ENCODE measurements around the gene ABI3BP. TPM values are rescaled to one million over a fixed set of nuclear protein-coding genes. Genes with fewer than 3 reads are reported as not detected.

ABI3BP gene
- total RNA-seq, 1 experiment from 2014 or later: 0.28 TPM

- no peak overlapping the region for H3K4ac ChIP-seq (ENCODE audit: low read depth, low read length)
- H3K9ac ChIP-seq (ENCODE audit: extremely low read depth, insufficient read length, low read length): no peak overlapping the region
- no peak overlapping the region for H2BK120ac ChIP-seq (ENCODE audit: low read depth, low read length, poor library complexity, severe bottlenecking)
- no peak overlapping the region for H2BK20ac ChIP-seq (ENCODE audit: low read depth, low read length, poor library complexity, severe bottlenecking)
- no CpG with 5 or more reads among the region's 6 CpGs for WGBS (ENCODE audit: extremely low coverage, insufficient read length, low lambda C conversion rate)
- H2BK5ac ChIP-seq (ENCODE audit: insufficient read length, low read length): no peak overlapping the region
- Mint-ChIP-seq H3K4me3 (no peak overlapping the region), H3K4me1 (no peaks in the 10 kb centered on the region), H3K27me3 (ENCODE audit: low read depth) (no peaks in the 10 kb centered on the region), H3K27ac (no peak overlapping the region), H3K9me3 (no peaks in the 10 kb centered on the region), H3K36me3 (ENCODE audit: insufficient read depth in 1 of 3, low read depth in 3 of 3) (no peaks in the 10 kb centered on the region)
- no peak overlapping the region for H2AFZ ChIP-seq (ENCODE audit: low read length)
- H4K8ac ChIP-seq (replicated peaks; ENCODE audit: insufficient read length, low read depth, low read length): no peak overlapping the region
- no peaks in the 10 kb centered on the region for H3K79me1 ChIP-seq (ENCODE audit: insufficient read depth, low read depth, low read length, poor library complexity, severe bottlenecking)
- no peak overlapping the region for H3K23ac ChIP-seq (ENCODE audit: insufficient read length, low read depth, low read length)
- H3K14ac ChIP-seq (ENCODE audit: insufficient read depth, low read length): no peak overlapping the region
- H4K5ac ChIP-seq (ENCODE audit: insufficient read length, low read depth, low read length): no peak overlapping the region
- no peak overlapping the region for H3T11ph ChIP-seq (ENCODE audit: low read length)
- no peak overlapping the region for H3K56ac ChIP-seq (ENCODE audit: insufficient read length, low read depth, low read length)
- no peaks in the 10 kb centered on the region for H4K20me1 ChIP-seq (ENCODE audit: control insufficient read depth, insufficient read depth, insufficient read length)
- no peak overlapping the region for H3K4me2 ChIP-seq (ENCODE audit: insufficient read depth, insufficient read length, low read length)
- no peak overlapping the region for H2AK5ac ChIP-seq (ENCODE audit: insufficient read length, low read length)
- no peak overlapping the region for H3K27ac ChIP-seq (ENCODE audit: insufficient read length, low read depth, low read length)
- no peaks in the 10 kb centered on the region for H3K9me3 ChIP-seq (ENCODE audit: control insufficient read depth, low read depth, low read length)
- no peaks in the 10 kb centered on the region for H3K27me3 ChIP-seq (ENCODE audit: insufficient read depth, low read length)
- TF ChIP-seq CTCF (conservative IDR thresholded peaks at IDR 0.05): no peak
- no peak overlapping the region for H3K18ac ChIP-seq (ENCODE audit: insufficient read length, low read depth, low read length)
- no peak overlapping the region for H4K91ac ChIP-seq (ENCODE audit: insufficient read length, low read depth, low read length)
- no peaks in the 10 kb centered on the region for H3K4me1 ChIP-seq (ENCODE audit: insufficient read depth, low read length)
- H3K79me2 ChIP-seq (ENCODE audit: insufficient read depth, low read length): no peaks in the 10 kb centered on the region
- no peak overlapping the region for H2BK12ac ChIP-seq (ENCODE audit: insufficient read length, low read depth, low read length)
- no peak overlapping the region for H2BK15ac ChIP-seq (ENCODE audit: low read depth, low read length)
- DNase-seq: no peak
- no peaks in the 10 kb centered on the region for H3K23me2 ChIP-seq (ENCODE audit: insufficient read length, low read depth, low read length, poor library complexity, severe bottlenecking)
These were observed 64.4 kb downstream of the ABI3BP start for GRCh38 chr3:100928638-100929428.

Data from H9 (cell line).